SHP77 treated with DMSO at 0.1 percent for 48 hours (cell line): Measurements from ENCODE around the gene CCNT1.
A peak's percentile ranks its signal among the peaks of the same experiment; 100 is the strongest.
"Not testable (repeated sequence)": the region's sequence is repeated elsewhere in the genome, so short reads cannot be mapped to it uniquely, and the experiment has no call there.

ENCODE experiments used
- DNase-seq: peaks from one replicate; lab custom pipeline; 2025; lab: John Stamatoyannopoulos, UW

The CCNT1 gene

DNA sequence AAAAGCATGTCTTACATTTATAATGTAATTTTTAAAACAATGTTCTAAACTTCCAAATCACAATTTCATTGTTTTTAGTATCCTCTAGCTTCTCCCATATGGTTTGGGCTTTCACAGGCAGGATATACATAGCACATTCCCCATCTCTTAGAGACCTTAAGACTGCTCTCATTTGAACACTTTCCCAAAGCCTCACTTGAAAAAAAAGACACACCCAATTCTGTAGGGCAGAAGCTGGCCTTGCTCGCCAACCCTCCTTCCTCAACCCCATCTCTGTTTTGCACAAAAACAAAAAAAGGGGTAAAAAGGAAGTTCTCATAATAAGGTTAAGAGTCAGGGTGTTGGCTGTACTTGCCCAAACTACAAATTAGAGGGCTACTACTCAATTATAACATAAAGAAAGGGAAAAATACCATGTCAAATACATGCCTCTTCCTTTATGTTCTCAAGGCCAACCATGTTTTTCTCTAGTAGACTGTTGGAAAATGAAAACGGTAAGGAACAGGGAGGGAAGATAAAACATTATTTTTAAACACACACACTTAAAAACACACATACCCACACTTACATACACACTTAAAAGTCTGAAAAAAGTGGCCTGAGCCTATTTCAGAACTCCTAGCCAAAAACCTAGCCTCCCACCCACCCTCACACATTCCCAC is 24.6 kb downstream of the CCNT1 start:
- no peak for DNase-seq

DNA sequence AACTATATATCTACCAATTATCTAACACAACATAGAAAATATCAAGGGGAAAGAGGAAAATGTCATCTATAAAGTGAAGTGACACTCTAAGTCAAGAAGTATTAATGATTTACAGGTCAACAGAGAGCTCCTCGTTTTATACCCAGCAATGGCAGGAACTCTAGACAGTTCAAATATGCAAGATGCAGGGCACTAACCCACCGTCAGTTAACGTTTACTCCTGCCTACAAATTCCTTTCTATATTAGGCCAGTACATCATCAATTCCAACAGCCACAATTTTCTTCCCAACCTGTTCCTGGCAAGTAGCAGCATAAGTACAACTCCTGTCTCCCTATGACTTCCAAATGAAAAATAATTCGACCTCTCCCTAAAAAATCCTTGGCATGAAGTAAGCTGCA is 25.5 kb downstream of the CCNT1 start:
- DNase-seq = no peak

DNA sequence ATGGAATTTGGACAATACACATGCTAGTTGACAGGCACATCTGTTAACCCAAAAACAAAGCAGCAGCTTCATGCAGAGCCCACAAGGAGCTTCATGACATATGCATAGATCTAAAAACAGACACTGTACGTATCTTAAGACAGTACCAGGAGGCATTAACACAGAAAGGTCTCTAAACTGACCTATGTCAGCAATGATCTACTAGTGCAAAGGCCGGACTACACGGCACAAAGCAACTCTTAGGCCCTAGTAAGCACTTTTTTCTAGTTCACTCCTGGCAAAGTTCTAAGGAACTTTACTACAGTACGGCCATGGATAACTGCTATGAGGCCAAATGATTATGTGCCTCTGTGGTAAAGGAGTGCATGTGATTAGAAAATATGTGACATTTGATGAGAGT is 26.1 kb downstream of the CCNT1 start:
- DNase-seq = no peak

DNA sequence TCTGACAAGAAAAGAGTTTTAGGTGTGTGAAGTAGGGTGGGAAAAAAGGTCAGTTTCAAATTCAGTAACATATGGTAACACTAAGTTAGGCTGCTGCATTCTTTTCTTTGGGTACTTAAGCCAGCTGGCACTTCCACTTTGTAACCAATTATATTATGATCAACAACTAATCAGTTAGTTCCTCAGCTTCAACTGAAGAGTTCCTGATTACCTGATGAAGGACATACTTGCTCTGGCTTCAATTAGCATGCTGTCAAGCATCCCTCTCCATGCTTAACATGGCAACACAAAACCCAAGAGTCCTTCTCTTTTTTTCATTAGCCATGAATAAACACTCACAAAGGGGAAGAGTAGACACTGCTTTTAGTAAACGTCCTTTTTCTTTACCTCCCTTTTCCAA is 27.7 kb downstream of the CCNT1 start:
- DNase-seq = no peak

DNA sequence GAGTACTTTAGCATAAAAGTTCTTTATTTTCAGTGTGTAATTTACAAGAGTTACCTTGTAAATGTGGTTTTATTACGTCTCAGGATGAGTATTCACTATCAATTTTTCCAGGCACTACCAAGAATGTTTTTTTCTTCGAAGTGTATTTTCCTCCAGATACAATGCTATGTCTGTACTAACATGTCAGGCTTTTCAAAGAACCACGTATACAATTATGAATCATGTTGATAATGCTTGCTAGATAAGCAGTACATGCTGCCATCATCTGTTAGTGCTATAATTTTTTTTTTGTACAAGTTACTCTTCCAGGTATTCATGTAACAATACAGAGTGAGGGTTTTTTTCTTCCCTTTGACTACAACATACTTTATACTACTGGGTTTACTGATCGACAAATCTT is 28.9 kb downstream of the CCNT1 start:
- no peak for DNase-seq

DNA sequence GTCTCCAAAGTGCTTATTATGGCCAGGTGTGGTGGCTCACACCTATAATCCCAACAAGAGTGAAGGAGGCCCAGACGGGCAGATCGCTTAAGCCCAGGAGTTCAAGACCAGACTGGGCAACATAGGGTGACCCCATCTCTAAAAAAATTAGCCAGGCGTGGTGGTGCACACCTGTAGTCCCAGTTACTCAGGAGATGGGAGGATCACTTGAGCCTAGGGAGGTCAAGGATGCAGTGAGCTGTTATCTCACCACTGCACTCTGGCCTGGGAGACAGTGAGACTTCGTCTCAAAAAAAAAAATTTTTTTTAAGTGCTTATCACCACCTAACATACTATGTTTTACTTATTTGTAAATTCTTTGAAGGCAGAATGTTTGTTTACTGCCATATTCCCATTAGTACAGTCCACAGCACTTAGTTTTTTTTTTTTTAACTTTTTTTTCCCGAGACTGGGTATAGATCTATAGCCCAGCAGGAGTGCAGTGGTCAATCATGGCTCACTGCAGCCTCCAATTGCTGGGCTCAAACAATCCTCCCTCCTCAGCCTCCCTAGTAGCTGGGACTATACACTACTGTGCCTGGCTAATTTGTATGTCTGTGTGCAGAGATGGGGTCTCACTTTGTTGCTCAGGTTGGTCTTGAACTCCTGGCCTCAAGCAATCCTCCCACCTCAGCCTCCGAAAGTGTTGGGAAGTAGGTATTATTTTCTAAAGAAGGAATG is 29.7 kb downstream of the CCNT1 start:
- DNase-seq = no peak

DNA sequence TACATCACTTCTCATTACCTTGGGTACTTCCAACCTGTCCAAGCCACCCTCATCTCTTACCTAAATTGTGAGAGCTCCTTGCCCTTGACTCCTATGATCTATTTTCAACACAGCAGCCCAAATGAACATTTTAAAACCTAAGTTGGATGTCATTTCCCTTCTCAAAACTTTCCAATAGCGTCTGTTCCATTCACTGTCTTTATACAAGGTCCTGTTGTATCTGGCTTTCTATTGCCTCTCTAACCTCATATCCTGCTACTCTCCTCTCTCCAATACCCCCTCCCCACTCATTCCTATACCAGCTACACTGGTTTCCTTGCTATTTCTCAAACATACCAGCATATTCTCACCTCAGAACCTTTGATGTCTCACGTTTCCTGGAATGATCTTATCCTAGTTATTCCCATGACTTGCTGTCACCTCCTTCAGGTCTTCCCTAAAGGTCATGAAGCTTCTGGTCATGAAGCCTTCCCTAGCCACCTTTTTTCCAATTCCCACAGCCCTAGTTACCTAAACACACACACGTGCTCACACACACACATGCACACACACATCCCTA is 30.4 kb downstream of the CCNT1 start:
- no peak for DNase-seq

DNA sequence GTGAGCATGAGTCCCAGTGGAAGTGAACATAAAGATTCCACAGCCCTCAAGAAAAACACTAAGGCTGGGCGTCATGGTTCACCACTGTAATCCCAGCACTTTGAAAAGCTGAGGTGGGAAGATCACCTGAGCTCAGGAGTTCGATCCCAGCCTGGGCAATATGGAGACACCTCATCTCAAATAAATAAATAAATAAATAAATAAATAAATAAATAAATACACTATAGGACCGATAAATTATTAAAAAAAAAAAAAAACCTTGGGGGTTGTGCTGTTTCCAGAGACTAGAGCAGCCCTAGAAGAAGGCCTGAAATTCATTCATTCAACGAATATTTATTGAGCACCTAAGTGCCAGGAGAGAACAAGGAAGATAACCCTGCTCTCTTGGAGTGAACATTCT is 33.0 kb downstream of the CCNT1 start:
- no peak for DNase-seq

DNA sequence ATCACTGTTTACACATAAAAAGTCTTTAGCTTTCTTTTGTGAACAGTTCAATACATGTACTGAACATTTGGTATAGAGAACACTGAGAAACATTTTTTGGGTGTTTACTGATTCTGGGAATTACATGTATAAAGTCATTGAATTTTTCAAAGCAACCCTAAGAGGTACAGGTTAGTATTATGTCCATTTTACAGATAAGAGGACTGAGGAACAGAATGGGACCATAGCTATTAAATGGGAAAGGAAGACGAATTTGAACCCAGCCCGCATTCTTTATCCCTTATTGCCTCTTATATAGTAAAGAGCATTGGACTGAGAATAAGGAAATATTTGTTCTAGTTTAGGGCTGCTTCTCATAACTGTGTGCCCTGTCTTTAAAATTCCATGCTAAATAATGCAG is 33.6 kb downstream of the CCNT1 start:
- DNase-seq = no peak

DNA sequence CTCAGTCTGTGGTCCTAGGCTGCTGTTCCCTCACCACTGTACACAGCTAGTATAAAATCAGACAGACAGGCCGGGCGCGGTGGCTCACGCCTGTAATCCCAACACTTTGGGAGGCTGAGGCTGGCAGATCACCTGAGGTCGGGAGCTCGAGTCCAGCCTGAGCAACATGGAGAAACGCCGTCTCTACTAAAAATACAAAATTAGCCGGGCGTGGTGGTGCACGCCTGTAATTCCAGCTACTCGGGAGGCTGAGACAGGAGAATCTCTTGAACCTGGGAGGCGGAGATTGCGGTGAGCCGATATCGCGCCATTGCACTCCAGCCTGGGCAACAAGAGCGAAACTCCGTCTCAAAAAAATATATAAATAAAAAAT is 34.0 kb downstream of the CCNT1 start:
- not testable (repeated sequence) for DNase-seq

DNA sequence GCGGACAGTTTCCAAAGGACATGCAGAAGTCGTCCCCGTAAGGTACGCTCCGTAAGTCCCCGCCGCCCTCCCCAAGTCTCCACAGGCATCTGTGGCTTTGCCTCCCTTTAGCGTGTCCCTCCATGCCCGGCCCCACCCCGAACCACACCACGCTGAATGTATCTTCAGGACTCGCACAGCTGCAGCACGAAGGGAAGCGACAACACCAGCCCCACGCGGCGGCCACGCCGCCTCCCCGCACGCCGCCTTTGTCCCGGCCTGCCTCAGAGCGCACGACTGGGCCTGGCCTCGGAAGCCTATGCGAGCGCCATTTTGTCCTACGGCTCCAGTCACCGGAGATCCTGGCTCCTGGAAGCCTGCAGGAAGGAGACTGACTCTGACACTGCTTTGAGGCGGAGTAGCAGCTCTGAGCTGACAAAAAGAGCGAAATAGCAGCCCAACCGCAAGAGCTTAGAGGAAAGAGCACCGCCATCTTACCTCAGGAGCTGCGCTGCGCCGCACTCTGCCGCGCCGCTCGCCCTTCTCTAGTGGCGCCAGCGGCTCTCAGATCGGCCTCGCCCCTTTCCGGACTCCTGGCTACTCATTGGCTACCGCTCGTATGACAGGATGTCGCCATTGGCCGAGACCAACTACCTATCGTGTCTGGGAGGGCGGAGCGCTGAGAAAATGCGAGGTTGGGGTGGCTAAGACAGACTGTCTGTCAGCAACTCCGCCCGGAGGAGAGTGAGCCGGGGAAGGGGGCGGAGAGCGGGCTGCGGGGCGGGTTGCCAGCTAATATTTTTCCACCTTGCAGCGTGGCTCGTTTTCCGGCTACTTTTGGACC is 34.6 kb downstream of the CCNT1 start, which contains the start of gene KANSL2:
Gene KANSL2 (minus strand): TSS at position 529 of the 823 bp plus-strand sequence. CDS start 606 bp downstream, outside the sequence.
- DNase-seq = peak; percentile 96

DNA sequence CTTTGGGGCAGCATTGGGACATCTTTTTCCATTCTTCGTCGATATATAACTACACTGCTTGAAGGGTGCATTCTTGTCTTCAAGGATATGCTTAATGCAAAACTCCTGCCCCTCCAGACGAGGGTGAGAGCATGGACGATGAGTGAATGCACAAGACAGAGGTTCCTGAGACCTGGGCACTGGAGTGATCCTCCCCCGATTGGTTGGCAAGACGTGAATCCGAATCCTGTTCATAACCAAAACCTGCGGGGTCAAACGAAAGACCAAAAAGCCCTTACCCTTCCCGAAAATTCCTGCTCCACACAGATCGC is 35.2 kb downstream of the CCNT1 start:
- DNase-seq = no peak

DNA sequence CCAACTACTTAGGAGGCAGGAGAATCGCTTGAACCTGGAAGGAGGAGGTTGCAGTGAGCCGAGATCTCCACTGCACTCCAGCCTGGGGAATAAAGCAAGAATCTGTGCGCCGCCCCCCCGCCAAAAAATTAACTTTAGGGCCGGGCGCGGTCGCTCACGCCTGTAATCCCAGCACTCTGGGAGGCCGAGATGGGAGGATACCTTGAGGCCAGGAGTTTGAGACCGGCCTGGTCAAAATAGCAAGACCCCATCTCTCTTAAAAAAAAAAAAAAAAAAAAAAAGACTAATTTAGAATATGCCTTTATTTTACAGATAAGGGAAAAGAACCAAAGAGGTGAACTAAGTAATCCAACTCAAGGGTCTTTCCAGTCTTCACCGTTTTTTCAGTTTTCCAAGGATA is 35.6 kb downstream of the CCNT1 start:
- DNase-seq = no peak

DNA sequence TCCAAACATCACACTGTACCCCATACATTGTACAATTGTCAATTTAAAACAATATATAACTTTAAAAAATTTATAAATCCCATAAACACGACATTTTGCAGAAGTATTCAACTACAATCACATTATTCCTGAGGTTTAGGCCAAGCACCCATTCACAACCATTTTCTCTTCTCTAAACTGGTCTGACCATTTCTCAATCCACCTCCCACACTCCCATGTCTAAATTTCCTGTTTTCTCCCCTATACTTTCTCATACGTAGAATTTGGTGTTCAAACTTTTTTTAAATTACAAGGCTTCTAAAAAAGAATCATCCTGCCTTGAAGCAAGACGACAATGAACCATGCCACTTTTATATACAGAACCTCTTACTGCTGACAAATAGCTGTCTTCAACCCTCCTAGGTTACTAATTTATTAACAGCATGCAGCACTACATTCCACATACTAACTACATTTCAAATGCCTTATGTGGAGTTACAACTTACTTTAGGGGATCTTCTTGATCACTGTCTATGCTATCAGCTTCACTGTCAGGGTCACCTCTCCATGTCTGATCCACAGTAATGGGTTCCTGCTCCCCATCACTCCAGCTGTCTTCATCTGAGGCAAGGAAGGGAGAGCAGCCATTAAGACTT is 37.8 kb downstream of the CCNT1 start:
- no peak for DNase-seq

DNA sequence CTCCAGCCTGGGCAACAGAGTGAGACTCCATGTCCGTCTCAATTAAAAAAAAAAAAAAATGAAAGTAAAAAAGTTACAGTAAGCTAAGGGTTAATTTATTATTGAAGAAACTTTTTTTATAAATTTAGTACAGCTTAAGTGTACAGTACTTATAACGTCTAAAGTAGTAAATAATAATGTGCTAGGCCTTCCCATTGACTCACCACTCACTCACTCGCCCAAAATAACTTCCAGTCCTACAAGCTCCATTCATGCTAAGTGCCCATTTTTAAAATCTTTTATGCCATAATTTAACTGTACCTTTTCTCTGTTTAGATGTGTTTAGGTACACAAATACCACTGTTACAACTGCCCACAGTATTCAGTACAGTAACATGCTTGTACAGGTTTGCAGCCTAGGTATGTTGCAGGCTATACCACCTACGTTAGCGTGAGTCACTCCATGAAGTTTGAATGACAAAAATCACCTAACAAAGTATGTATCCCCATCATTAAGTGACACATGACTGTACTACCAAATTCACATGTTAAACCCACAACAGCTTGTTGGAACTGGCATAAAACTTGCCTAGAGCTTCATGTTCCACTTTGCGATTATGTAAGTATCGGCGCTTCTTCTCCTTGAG is 45.2 kb downstream of the CCNT1 start:
- DNase-seq = no peak

DNA sequence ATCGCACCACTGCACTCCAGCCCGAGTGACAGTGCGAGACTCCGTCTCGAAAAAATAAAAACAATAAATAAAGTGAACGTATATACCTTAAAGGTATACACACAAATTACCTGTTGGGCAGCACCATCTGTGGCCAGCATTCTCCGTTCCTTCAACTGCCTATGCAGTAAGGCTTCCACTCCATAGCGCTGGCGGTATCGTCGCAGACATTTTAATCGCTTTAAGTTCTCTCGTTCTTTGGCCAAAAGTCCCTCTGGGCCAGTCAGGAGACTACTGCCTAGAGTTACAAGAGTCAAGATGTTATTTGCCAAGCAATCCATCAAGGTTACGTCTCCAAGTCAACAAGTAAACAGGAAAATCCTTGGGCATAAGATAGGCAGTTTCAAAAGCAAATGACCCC is 47.5 kb downstream of the CCNT1 start:
- DNase-seq = no peak

DNA sequence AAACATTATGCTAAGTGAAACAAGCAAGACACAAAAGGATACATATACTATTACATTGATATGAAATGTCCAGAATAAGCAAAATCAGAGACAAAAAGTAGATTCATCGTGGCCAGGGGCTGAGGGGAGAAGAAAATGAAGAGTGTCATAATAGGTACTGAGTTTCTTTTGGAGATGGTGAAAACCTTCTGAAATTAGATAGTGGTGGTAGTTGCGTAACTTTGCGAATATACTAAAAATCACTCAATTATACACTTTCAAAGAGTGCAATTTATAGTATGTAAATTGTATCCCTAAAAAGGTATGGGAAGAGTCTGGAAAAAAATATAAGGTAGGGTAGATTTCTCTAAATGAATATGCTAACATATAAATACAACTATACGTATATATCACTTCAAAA is 56.6 kb downstream of the CCNT1 start:
- DNase-seq = no peak

DNA sequence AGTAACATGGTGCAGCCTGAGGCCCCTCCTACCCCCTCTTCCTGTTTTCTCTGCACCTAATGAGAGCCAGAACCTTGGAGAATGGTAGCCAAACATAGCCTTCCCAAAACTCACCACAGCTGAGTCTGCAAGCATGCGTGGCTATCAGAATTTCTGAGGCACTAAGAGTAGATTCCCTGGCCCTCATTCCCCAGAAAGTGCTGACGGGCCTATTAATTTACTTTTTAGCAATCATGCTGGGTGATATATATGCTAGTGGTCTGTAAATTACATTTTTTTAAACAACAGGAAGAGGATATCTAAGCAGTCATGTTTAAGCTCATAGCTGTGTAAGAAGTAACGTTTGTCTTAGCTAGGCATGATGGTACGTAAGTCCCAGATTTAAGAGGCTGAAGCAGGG is 64.8 kb downstream of the CCNT1 start:
- no peak for DNase-seq

DNA sequence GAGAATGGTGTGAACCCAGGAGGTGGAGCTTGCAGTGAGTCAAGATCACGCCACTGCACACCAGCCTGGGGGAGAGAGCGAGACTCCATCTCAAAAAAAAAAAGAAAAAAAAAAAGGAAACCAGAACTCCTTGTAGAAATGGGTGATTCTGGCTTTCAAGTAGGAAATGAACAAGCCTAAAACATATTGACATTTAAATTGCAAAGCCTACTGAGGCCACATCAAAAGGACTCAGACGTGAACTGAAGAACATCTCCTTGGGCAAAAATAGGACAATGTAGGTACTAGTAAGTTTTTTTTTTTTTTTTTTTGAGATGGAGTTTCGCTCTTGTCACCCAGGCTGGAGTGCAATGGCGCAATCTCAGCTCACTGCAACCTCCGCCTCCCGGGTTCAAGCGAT is 71.2 kb downstream of the CCNT1 start:
- not testable (repeated sequence) for DNase-seq

DNA sequence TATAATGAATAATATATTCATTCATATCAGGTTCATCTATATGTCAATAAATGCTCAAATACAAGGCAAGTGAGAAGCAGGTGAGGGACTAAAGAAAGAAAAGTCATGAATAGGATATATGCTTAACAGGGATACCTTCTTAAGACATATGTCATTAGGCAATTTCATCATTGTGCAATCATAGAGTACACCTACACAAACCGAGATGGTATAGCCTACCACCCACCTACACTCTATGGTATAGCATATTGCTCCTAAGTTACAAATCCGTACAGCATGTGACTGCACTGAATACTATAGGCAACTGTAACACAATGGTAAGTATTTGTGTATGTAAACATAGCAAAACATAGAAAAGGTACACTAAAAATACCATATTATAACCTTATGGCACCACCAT is 73.5 kb downstream of the CCNT1 start:
- DNase-seq = no peak

DNA sequence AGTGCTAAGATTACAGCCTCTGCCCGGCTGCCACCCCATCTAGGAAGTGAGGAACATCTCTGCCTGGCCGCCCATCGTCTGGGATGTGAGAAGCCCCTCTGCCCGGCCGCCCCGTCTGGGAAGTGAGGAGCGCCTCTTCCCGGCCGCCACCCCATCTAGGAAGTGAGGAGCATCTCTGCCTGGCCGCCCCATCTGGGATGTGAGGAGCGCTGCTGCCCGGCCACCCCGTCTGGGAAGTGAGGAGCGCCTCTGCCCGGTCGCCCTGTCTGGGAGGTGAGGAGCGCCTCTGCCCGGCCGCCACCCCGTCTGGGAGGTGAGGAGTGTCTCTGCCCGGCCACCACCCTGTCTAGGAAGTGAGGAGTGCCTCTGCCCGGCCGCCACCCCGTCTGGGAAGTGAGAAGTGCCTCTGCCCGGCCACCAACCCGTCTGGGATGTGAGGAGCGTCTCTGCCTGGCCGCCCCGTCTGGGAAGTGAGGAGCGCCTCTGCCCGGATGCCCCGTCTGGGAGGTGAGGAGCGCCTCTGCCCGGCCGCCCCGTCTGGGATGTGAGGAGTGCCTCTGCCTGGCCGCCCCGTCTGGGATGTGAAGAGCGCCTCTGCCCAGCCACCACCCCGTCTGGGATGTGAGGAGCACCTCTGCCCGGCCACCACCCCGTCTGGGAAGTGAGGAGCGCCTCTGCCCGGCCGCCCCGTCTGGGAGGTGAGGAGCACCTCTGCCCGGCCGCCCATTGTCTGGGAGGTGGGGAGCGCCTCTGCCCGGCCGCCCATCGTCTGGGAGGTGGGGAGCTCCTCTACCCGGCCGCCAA is 74.6 kb downstream of the CCNT1 start:
- not testable (repeated sequence) for DNase-seq
